ENCODE data around the gene CCNL1. TPM values are rescaled to one million over a fixed set of nuclear protein-coding genes. Genes with fewer than 3 reads are reported as not detected.
"Not testable (repeated sequence)": the region's sequence is repeated elsewhere in the genome, so short reads cannot be mapped to it uniquely, and the experiment has no call there.

Gene CCNL1
- total RNA-seq, 1 experiment from 2014 or later = 118 TPM

GRCh38 chr3:157103280-157103679, 56.7 kb downstream of the CCNL1 start:
- no TSS peak for BruUV-seq (replicated peaks)
- ChIA-PET CTCF (interaction anchor here (0.6 kb wide), 1 partner anchor 491 kb away, joined by 7 read pairs; no protein-coding TSS in a partner anchor), POLR2A (no interaction called here)
- intact Hi-C loops (cut with micrococcal nuclease; ENCODE audit: unreplicated experiment) = no loop called here
- no peaks in the 10 kb centered on the region for H3K27me3 ChIP-seq (ENCODE audit: control insufficient read depth, insufficient read depth, low read length)
- TF ChIP-seq POLR2AphosphoS5 (IDR thresholded peaks at IDR 0.05; ENCODE audit: low read depth, low read length) (no peak), SIN3A (IDR thresholded peaks at IDR 0.05; ENCODE audit: borderline replicate concordance, insufficient read depth, low read depth, low read length) (no peak), REST (IDR thresholded peaks at IDR 0.05; ENCODE audit: insufficient read depth in 1 of 2, low read depth in 2 of 2, low read length in 1 of 2) (no peak), CTCF (IDR thresholded peaks at IDR 0.05) (no peak), TCF7L2 (IDR thresholded peaks at IDR 0.05; ENCODE audit: low read depth, low read length) (no peak)
- no peak overlapping the region for H3K27ac ChIP-seq (ENCODE audit: low read length)
- in situ Hi-C loops (cut with HindIII; ENCODE audit: low pct_unique_long_range_greater_than_20kb, low sequenced_read_pairs) = no loop called here
- no peak overlapping the region for H3K4me3 ChIP-seq (ENCODE audit: low read depth in 2 of 2, low read length in 2 of 2)
- ATAC-seq (no peak), DNase-seq (ENCODE audit: low read depth, low spot score) (no peak)
- H3K9me3 ChIP-seq (ENCODE audit: control insufficient read depth, insufficient read depth, low read depth, low read length) = no peaks in the 10 kb centered on the region
- H3K36me3 ChIP-seq (ENCODE audit: control insufficient read depth, insufficient read depth, low read length) = no peaks in the 10 kb centered on the region
- no peaks in the 10 kb centered on the region for H3K4me1 ChIP-seq (ENCODE audit: control insufficient read depth, insufficient read depth, low read length)

- H3K4me3 ChIP-seq (ENCODE audit: low read depth in 2 of 2, low read length in 2 of 2); ATAC-seq; BruUV-seq (replicated peaks); H3K27me3 ChIP-seq (ENCODE audit: control insufficient read depth, insufficient read depth, low read length); intact Hi-C loops (cut with micrococcal nuclease; ENCODE audit: unreplicated experiment); H3K27ac ChIP-seq (ENCODE audit: low read length); in situ Hi-C loops (cut with HindIII; ENCODE audit: low pct_unique_long_range_greater_than_20kb, low sequenced_read_pairs); CTCF ChIA-PET; H3K36me3 ChIP-seq (ENCODE audit: control insufficient read depth, insufficient read depth, low read length); H3K4me1 ChIP-seq (ENCODE audit: control insufficient read depth, insufficient read depth, low read length); POLR2A ChIA-PET; DNase-seq (ENCODE audit: low read depth, low spot score); H3K9me3 ChIP-seq (ENCODE audit: control insufficient read depth, insufficient read depth, low read depth, low read length): not testable (repeated sequence)
These were observed 57.4 kb downstream of the CCNL1 start for GRCh38 chr3:157102595-157102994.

- H3K4me3 ChIP-seq (ENCODE audit: low read depth in 2 of 2, low read length in 2 of 2) = no peak overlapping the region
- no peak for TF ChIP-seq SIN3A (IDR thresholded peaks at IDR 0.05; ENCODE audit: borderline replicate concordance, insufficient read depth, low read depth, low read length)
- TF ChIP-seq CTCF (IDR thresholded peaks at IDR 0.05) = no peak
- no peak for TF ChIP-seq TCF7L2 (IDR thresholded peaks at IDR 0.05; ENCODE audit: low read depth, low read length)
- no TSS peak for BruUV-seq (replicated peaks)
- intact Hi-C loops (cut with micrococcal nuclease; ENCODE audit: unreplicated experiment) = no loop called here
- H3K27me3 ChIP-seq (ENCODE audit: control insufficient read depth, insufficient read depth, low read length) = no peaks in the 10 kb centered on the region
- H3K4me1 ChIP-seq (ENCODE audit: control insufficient read depth, insufficient read depth, low read length) = no peaks in the 10 kb centered on the region
- no peak overlapping the region for H3K27ac ChIP-seq (ENCODE audit: low read length)
- in situ Hi-C loops (cut with HindIII; ENCODE audit: low pct_unique_long_range_greater_than_20kb, low sequenced_read_pairs) = no loop called here
- ChIA-PET POLR2A (no interaction called here), CTCF (no interaction called here)
- DNase-seq (ENCODE audit: low read depth, low spot score) = no peak
- no peak for ATAC-seq
- no peaks in the 10 kb centered on the region for H3K36me3 ChIP-seq (ENCODE audit: control insufficient read depth, insufficient read depth, low read length)
- no peaks in the 10 kb centered on the region for H3K9me3 ChIP-seq (ENCODE audit: control insufficient read depth, insufficient read depth, low read depth, low read length)
These were observed 57.8 kb downstream of the CCNL1 start for GRCh38 chr3:157102098-157102497.

Data from Panc1 (cell line).